GM18868 (cell line): ENCODE results near the gene PHACTR1.

ENCODE experiments used
- ATAC-seq: cut with Tn5 transposase; IDR thresholded peaks from one replicate; pipeline ENCODE4 v1.9.1; 2021; ENCODE audit warnings: mild to moderate bottlenecking, moderate library complexity; ENCODE audit not compliant: unreplicated experiment

The PHACTR1 gene

DNA sequence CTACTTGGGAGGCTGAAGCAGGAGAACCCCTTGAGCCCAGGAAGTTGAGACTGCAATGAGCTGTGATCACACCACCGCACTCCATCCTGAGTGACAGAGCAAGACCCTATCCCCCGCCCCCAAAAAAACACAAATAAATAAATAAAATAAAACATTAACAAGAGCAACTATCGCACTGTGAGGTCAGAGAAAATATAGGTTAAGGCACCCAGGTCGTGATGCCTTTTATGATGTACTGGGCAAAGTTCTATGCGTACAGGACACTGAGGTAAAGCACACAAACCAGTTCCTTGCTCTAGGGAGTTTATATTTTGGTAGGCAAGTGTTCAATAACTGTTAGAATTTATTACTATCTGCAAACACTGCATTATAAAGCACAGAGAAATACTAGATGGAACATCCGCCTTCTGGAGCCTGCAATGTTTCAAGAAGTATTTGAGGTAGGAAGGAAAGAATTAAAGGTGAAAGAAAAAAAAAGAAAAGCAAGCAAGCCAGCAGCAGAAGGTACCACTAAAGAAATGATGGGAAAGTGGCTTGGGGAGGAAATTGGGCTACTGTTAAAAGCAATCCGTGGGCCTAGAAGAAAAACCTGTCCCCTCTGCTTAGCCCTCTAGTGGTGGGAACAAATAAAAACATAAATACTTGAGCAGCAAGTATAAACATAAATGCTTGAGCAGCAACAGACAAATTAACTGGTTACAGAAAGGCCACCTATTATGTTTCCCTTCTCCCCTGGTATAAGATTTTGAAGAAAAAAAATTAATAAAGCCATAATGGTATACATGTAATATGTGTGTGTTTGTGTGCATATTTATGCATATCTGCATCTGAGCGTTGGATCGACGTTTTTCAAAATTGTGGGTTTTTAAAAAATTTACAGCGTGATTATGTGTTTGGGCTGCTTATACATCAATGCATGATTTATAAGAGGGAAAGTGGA lies 128.0 kb downstream of the PHACTR1 start:
- no peak for ATAC-seq

DNA sequence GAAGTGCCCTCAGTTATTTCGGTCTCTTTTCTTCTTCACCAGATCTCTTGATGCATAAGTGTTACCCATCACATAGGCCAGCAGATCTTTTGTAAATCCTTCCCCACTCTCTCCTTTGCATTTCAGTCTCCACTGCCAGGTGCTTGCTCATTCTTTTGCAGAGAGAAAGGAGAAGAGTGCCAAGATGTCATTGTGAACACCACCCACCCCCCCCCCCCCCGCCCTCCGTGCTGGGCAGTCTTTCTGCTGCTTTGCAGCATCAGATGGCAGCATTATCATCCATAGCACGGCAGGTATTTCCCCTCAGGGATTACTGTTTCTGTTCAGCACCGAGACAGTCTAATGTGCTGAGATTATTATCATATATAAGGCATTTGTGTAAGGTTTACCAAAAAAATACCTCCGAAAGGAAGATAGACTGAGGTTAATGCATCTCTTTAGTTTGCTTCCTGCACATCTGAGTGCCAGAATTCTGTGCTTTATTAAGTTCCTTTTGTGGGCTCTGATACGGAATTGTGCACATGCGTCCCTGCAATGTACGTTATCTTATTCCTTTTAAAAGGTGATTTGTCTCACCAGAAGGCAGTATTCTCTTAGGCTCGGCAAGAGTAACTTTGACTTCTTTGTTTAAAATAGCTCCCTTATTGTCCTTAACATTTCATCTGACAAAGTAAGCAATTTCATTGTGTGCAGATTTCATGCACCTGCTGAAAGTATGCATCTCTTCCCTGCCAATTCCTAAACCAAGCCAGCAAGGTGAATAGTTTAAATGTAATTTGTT lies 128.8 kb downstream of the PHACTR1 start:
- no peak for ATAC-seq

GRCh38 chr6:12848964-12849808 lies 132.6 kb downstream of the PHACTR1 start:
- ATAC-seq = no peak

DNA sequence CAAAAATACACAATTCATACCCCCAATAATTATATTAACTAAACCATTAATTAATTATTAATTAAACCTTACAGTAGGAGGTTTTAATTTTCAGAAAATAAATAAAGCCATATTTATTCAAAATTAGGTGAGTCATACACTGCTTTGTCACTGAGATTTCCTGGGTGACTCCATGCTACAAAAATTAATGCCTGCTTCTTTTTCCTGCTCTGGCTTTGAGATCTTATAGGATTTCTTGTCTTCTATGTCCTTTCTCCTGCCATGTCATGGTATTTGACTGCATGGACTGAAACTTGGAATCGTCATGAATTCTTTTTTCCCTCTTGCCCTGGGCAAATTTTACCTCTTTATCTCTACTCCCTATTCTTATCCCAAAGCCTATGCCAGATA lies 133.2 kb downstream of the PHACTR1 start:
- no peak for ATAC-seq

DNA sequence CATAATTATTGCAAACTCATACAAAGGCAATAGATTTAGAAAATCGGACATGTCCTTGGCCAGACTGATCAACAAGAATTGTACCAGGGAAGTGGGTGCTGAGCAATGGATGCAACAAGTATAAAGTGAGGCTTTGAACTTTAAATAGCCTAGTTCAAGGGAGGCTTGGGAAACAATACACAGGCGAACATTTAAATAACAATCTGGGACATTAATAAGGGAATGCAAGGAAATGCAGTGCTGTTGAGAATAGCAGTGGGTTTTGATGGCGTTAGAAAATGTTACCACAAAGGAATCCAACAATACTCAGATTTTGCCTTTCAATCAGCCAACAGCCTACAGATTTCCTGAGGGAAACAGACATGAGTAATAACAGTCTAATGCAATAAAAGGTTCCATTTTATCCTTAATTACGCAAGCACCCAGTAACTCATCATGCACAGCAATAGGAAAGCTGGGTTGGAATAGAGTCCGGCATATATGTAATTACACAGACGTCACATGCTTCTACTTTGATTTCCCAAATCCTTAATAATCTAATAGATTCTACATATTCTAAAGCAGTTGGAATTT lies 134.6 kb downstream of the PHACTR1 start:
- no peak for ATAC-seq

- no peak for ATAC-seq
Observed at GRCh38 chr6:12861603-12862002, 145.0 kb downstream of the PHACTR1 start.

- no peak for ATAC-seq
Observed at GRCh38 chr6:12865117-12865516, 148.6 kb downstream of the PHACTR1 start.

- no peak for ATAC-seq
Observed at GRCh38 chr6:12865671-12866181, 149.2 kb downstream of the PHACTR1 start.

- ATAC-seq = no peak
Observed at GRCh38 chr6:12866422-12867029, 150.0 kb downstream of the PHACTR1 start.

- ATAC-seq = no peak
Observed at GRCh38 chr6:12869816-12870432, 153.4 kb downstream of the PHACTR1 start.

DNA sequence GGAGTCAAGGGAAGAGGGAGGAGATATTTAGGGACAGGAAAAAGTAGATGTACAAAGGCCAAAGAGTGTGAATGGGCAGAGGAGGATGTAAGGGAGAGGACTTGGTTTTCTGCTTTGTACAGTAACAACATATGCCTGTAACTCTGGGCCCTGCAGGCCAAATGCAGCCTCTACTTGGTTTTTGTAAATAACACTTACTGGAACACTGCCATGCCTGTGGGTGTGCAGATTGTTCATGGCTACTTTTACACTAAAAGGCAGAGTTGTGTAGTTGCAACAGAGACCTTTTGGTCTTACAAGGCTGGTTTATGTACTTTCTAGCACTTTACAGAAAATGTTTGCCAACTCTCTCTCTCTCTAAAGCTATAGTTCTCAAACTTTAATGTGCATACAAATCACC lies 157.1 kb downstream of the PHACTR1 start:
- ATAC-seq = no peak

GRCh38 chr6:12875051-12875450 lies 158.5 kb downstream of the PHACTR1 start:
- no peak for ATAC-seq

DNA sequence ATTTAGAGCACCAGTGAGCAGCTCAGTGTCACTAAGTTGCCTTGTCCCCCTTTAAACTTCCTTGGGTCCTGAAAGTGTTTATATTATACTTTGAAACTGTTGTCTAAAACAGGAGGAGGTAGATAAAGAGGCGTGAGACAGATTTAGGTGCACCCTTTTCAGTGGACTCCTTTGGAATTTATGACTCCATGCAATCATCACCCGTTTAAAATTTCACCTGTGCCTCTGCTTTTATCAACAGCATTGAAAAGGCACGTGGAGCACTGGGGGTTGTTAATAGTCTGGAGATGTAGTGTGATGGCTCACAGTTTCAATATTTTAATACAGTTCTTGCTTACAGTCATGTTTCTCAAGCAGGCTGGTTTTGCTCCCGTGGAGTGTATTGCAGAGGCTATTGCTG lies 162.2 kb downstream of the PHACTR1 start:
- ATAC-seq = no peak

DNA sequence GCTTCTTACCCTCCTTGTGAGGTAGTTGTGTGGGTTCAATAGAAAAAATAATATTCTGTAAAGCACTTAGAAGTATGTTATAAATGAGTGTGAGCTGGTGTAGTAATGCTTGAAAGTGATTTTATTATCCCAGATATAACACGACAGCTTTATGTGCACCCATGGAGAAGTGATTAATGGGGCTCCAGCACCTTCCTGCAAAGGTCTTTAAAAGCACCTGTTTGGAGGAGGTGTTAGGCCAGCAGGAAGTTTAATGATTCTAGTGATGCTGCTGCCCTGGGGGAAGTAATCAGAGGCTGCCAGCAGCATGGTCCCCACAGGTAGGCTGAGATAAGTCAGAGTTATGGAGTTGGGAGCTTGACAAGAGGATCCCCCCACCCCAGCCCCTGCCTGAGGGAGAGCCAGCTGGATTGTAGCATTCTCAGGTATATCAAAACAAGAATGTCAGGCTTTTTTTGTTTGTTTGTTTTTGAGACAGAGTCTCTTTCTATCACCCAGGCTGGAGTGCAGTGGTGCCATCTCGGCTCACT lies 166.3 kb downstream of the PHACTR1 start:
- no peak for ATAC-seq

GRCh38 chr6:12884983-12885382 lies 168.4 kb downstream of the PHACTR1 start:
- no peak for ATAC-seq

DNA sequence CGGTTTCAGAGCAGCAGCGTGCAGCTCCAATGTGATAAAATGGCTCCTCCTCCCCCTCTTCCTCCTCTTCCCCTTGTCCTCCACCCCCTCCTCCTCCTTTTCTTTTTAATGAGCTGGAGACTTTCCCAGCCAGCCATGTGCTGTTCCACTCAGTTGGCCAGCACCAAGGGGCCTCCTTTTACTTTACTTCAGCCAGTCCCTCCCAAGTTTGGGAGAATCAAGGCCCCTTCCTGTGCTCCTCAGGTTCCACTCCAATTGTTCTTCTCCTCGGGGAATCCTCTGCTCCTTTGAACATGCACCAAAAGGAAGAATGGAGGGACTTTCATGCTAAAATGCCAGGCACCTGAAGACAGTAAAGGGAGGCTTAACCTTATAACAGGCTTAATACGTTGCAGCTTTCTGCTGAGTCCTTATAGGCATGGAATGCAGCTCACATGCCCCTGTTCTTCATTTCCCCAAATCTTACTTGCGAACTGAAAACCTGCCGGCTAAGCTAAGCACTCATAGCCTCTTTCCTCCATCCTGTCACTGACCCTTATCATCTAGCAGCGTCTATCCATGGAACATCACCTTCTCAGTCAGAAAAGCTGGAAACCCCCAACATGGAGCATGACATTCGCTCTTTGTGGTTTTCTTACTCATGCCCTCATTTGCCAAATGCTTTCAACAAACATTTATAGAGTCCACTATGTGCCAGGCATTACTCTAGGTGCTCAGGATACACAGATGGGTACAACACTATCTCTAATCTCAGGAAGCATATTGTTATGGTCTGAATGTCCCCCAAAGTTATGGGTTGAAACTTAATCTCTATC lies 170.6 kb downstream of the PHACTR1 start:
- no peak for ATAC-seq

DNA sequence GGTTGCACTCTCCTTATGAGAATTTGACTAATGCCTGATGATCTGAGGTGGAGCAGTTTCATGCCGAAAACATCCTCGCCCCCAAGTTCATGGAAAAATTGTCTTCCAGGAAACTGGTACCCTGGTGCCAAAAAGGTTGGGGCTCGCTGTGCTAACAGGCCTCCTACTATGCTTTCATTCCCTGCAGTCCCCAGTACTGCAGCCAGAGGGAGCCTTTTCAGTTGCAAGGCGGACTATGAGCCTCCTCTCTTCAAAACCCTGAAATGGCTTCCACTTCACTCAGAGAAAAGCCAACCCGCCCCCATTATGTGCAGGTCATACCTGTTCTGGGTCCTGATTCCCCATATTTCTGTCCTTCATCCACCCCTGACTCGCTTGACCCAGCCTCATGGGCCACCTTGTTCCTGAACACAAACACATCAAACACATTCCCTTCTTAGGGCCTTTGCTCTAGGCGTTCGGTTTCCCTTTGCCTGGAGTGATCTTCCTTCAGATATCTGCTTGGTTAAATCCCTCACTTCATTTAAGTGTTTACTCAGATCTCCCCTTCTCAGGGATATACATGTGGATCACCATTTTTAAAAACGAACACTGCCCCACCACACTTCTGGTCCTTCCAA lies 173.7 kb downstream of the PHACTR1 start:
- no peak for ATAC-seq

GRCh38 chr6:12891595-12891994 lies 175.0 kb downstream of the PHACTR1 start:
- no peak for ATAC-seq
